Central memory CD8-positive, alpha-beta T cell (primary cell): ENCODE data around the gene STRN4.
A peak's percentile ranks its signal among the peaks of the same experiment; 100 is the strongest.

Experiments
- ATAC-seq: fragments of 150-1000 bp; cut with Tn5 transposase; replicated peaks from 2 replicates; pipeline ENCODE4 v1.10.0; 2022; ENCODE audit warnings: mild to moderate bottlenecking, moderate FRiP score, moderate number of reproducible peaks; ENCODE audit not compliant: poor library complexity, severe bottlenecking; ENCODE audit errors: extremely low read depth
- DNase-seq, 2 donors: peaks; one replicate each; pipeline ENCODE4 v3.0.0; 2021; ENCODE audit warnings: low spot score in 2 of 2
- H3K27ac Mint-ChIP-seq: one replicate; pipeline ENCODE4 v1.8.0; 2022; ENCODE audit warnings: low read depth, mild to moderate bottlenecking, moderate library complexity, mixed read lengths
- H3K27me3 Mint-ChIP-seq: one replicate; pipeline ENCODE4 v1.8.0; 2022; ENCODE audit warnings: mixed read lengths
- H3K36me3 Mint-ChIP-seq: one replicate; pipeline ENCODE4 v1.8.0; 2022; ENCODE audit warnings: mild to moderate bottlenecking, moderate library complexity, mixed read lengths; ENCODE audit not compliant: insufficient read depth
- H3K4me1 Mint-ChIP-seq: one replicate; pipeline ENCODE4 v1.8.0; 2022; ENCODE audit warnings: mixed read lengths
- H3K4me3 Mint-ChIP-seq: one replicate; pipeline ENCODE4 v1.8.0; 2022; ENCODE audit warnings: mild to moderate bottlenecking, moderate library complexity, mixed read lengths
- H3K9me3 Mint-ChIP-seq: one replicate; pipeline ENCODE4 v1.8.0; 2022; ENCODE audit warnings: mixed read lengths

Gene STRN4

GRCh38 chr19:46745030-46745429 lies 1.2 kb downstream of the STRN4 start:
- DNase-seq = no peak
- H3K36me3 Mint-ChIP-seq = peaks cover 20% of the 10 kb centered on the region
- H3K9me3 Mint-ChIP-seq = no peaks in the 10 kb centered on the region
- H3K27me3 Mint-ChIP-seq = no peaks in the 10 kb centered on the region
- ATAC-seq = no peak
- peak overlapping the region; percentile 84 for H3K27ac Mint-ChIP-seq
- H3K4me3 Mint-ChIP-seq = peak overlapping the region; percentile 85
- peaks cover 65% of the 10 kb centered on the region for H3K4me1 Mint-ChIP-seq

- Mint-ChIP-seq H3K9me3 (no peaks in the 10 kb centered on the region), H3K27me3 (no peaks in the 10 kb centered on the region), H3K36me3 (peaks cover 20% of the 10 kb centered on the region), H3K27ac (no peak overlapping the region), H3K4me1 (peaks cover 73% of the 10 kb centered on the region), H3K4me3 (peak overlapping the region; percentile 85)
- ATAC-seq (no peak), DNase-seq (no peak)
Observed at GRCh38 chr19:46744005-46744691, 2.1 kb downstream of the STRN4 start.

- DNase-seq (no peak), ATAC-seq (no peak)
- Mint-ChIP-seq H3K4me3 (no peak overlapping the region), H3K27me3 (no peaks in the 10 kb centered on the region), H3K9me3 (no peaks in the 10 kb centered on the region), H3K4me1 (peaks cover 64% of the 10 kb centered on the region), H3K36me3 (peaks cover 22% of the 10 kb centered on the region), H3K27ac (peak overlapping the region; percentile 32)
Observed at GRCh38 chr19:46742926-46743480, 3.2 kb downstream of the STRN4 start.

GRCh38 chr19:46741447-46741846 lies 4.8 kb downstream of the STRN4 start:
- DNase-seq (no peak), ATAC-seq (no peak)
- no peak overlapping the region for H3K27ac Mint-ChIP-seq
- no peaks in the 10 kb centered on the region for H3K9me3 Mint-ChIP-seq
- H3K4me3 Mint-ChIP-seq = no peak overlapping the region
- no peaks in the 10 kb centered on the region for H3K27me3 Mint-ChIP-seq
- H3K36me3 Mint-ChIP-seq = peaks cover 26% of the 10 kb centered on the region
- H3K4me1 Mint-ChIP-seq = peaks cover 51% of the 10 kb centered on the region

- no peak overlapping the region for H3K4me3 Mint-ChIP-seq
- DNase-seq = no peak
- peaks cover 34% of the 10 kb centered on the region for H3K36me3 Mint-ChIP-seq
- H3K27ac Mint-ChIP-seq = no peak overlapping the region
- ATAC-seq = no peak
- H3K9me3 Mint-ChIP-seq = no peaks in the 10 kb centered on the region
- H3K27me3 Mint-ChIP-seq = no peaks in the 10 kb centered on the region
- peaks cover 38% of the 10 kb centered on the region for H3K4me1 Mint-ChIP-seq
Observed at GRCh38 chr19:46739290-46739771, 6.9 kb downstream of the STRN4 start.

- Mint-ChIP-seq H3K27me3 (no peaks in the 10 kb centered on the region), H3K27ac (no peak overlapping the region), H3K4me3 (no peak overlapping the region), H3K36me3 (peaks cover 41% of the 10 kb centered on the region), H3K4me1 (peaks cover 32% of the 10 kb centered on the region), H3K9me3 (no peaks in the 10 kb centered on the region)
- ATAC-seq (no peak), DNase-seq (no peak)
Observed at GRCh38 chr19:46737761-46738171, 8.5 kb downstream of the STRN4 start.

- H3K27me3 Mint-ChIP-seq = no peaks in the 10 kb centered on the region
- peaks cover 44% of the 10 kb centered on the region for H3K36me3 Mint-ChIP-seq
- H3K4me1 Mint-ChIP-seq = peaks cover 27% of the 10 kb centered on the region
- peak overlapping the region; percentile 19 for H3K27ac Mint-ChIP-seq
- DNase-seq (no peak), ATAC-seq (no peak)
- no peak overlapping the region for H3K4me3 Mint-ChIP-seq
- no peaks in the 10 kb centered on the region for H3K9me3 Mint-ChIP-seq
Observed at GRCh38 chr19:46737298-46737654, 9.0 kb downstream of the STRN4 start.

- H3K36me3 Mint-ChIP-seq = peaks cover 41% of the 10 kb centered on the region
- peaks cover 26% of the 10 kb centered on the region for H3K4me1 Mint-ChIP-seq
- ATAC-seq = no peak
- H3K9me3 Mint-ChIP-seq = no peaks in the 10 kb centered on the region
- H3K27ac Mint-ChIP-seq = peak overlapping the region; percentile 19
- no peak for DNase-seq
- H3K27me3 Mint-ChIP-seq = no peaks in the 10 kb centered on the region
- no peak overlapping the region for H3K4me3 Mint-ChIP-seq
Observed at GRCh38 chr19:46736531-46737297, 9.5 kb downstream of the STRN4 start.

GRCh38 chr19:46733690-46734292 lies 12.5 kb downstream of the STRN4 start:
- ATAC-seq = no peak
- peaks cover 47% of the 10 kb centered on the region for H3K36me3 Mint-ChIP-seq
- DNase-seq = no peak
- H3K9me3 Mint-ChIP-seq = no peaks in the 10 kb centered on the region
- peaks cover 19% of the 10 kb centered on the region for H3K4me1 Mint-ChIP-seq
- H3K27ac Mint-ChIP-seq = no peak overlapping the region
- no peaks in the 10 kb centered on the region for H3K27me3 Mint-ChIP-seq
- H3K4me3 Mint-ChIP-seq = no peak overlapping the region

GRCh38 chr19:46732966-46733689 lies 13.1 kb downstream of the STRN4 start:
- H3K27ac Mint-ChIP-seq = peak overlapping the region; percentile 62
- no peak overlapping the region for H3K4me3 Mint-ChIP-seq
- no peaks in the 10 kb centered on the region for H3K9me3 Mint-ChIP-seq
- H3K4me1 Mint-ChIP-seq = peaks cover 24% of the 10 kb centered on the region
- ATAC-seq = no peak
- no peak for DNase-seq
- H3K27me3 Mint-ChIP-seq = no peaks in the 10 kb centered on the region
- H3K36me3 Mint-ChIP-seq = peaks cover 50% of the 10 kb centered on the region

GRCh38 chr19:46732172-46732938 lies 13.9 kb downstream of the STRN4 start:
- Mint-ChIP-seq H3K4me1 (peaks cover 24% of the 10 kb centered on the region), H3K9me3 (no peaks in the 10 kb centered on the region), H3K36me3 (peaks cover 50% of the 10 kb centered on the region), H3K27me3 (no peaks in the 10 kb centered on the region), H3K4me3 (no peak overlapping the region), H3K27ac (peak overlapping the region; percentile 62)
- DNase-seq (no peak), ATAC-seq (no peak)
